WTC11 (cell line): ENCODE data around the gene ST6GALNAC3. TPM values are rescaled to one million over a fixed set of nuclear protein-coding genes. Genes with fewer than 3 reads are reported as not detected.

Source experiments
- ATAC-seq: fragments of 200-7000 bp; cut with Tn5 transposase; 2 replicates; pipeline ENCODE4 v1.10.0; 2021; ENCODE audit warnings: mild to moderate bottlenecking, moderate library complexity
- CTCF ChIA-PET: fragments of 300-600 bp; sonication (Branson Sonifier 250); formaldehyde crosslinking; loops from one replicate; lab custom pipeline; 2021; ENCODE audit warnings: antibody characterized with exemption; lab: Charles Lee
- POLR2A ChIA-PET: fragments of 350-600 bp; sonication (Branson Sonifier 250); formaldehyde crosslinking; loops from one replicate; lab custom pipeline; 2021; ENCODE audit warnings: antibody characterized with exemption; lab: Charles Lee
- DNase-seq: peaks from one replicate; pipeline ENCODE4 v3.0.0; 2021; ENCODE audit warnings: low spot score
- H3K27ac Mint-ChIP-seq: 2 replicates; pipeline ENCODE4 v1.8.0; 2021; ENCODE audit warnings: mixed read lengths
- H3K27me3 Mint-ChIP-seq: 2 replicates; pipeline ENCODE4 v1.8.0; 2021; ENCODE audit warnings: low read depth, mild to moderate bottlenecking, moderate library complexity, mixed read lengths
- H3K36me3 Mint-ChIP-seq: 2 replicates; pipeline ENCODE4 v1.8.0; 2021; ENCODE audit warnings: mixed read lengths
- H3K4me1 Mint-ChIP-seq: 2 replicates; pipeline ENCODE4 v1.8.0; 2022; ENCODE audit warnings: mixed read lengths
- H3K4me3 Mint-ChIP-seq: 2 replicates; pipeline ENCODE4 v1.8.0; 2021; ENCODE audit warnings: mild to moderate bottlenecking, moderate library complexity, mixed read lengths
- H3K9me3 Mint-ChIP-seq: 2 replicates; pipeline ENCODE4 v1.8.0; 2021; ENCODE audit warnings: mixed read lengths
- ATF1 ChIP-seq: sonication (generic); formaldehyde crosslinking; IDR thresholded peaks from 2 replicates; pipeline ENCODE4 v1.8.1; 2023; ENCODE audit warnings: mild to moderate bottlenecking, moderate library complexity, missing genetic modification reagents
- ATF2 ChIP-seq: sonication (generic); formaldehyde crosslinking; IDR thresholded peaks from 2 replicates; pipeline ENCODE4 v1.8.1; 2022; ENCODE audit warnings: low read depth, missing genetic modification reagents, borderline replicate concordance
- E2F5 ChIP-seq: sonication (generic); formaldehyde crosslinking; IDR thresholded peaks from 2 replicates; pipeline ENCODE4 v1.8.1; 2022; ENCODE audit warnings: mild to moderate bottlenecking, moderate library complexity, missing genetic modification reagents
- EMX1 ChIP-seq: fragments of 250-450 bp; sonication (Bioruptor Pico); IDR thresholded peaks from 2 replicates; pipeline ENCODE4 v1.8.0; 2021; ENCODE audit warnings: mild to moderate bottlenecking
- JUN ChIP-seq: sonication (generic); formaldehyde crosslinking; IDR thresholded peaks from 2 replicates; pipeline ENCODE4 v1.8.0; 2023; ENCODE audit warnings: mild to moderate bottlenecking, missing genetic modification reagents
- MLX ChIP-seq: sonication (generic); formaldehyde crosslinking; IDR thresholded peaks from 2 replicates; pipeline ENCODE4 v1.8.1; 2023; ENCODE audit warnings: mild to moderate bottlenecking, missing genetic modification reagents, moderate library complexity
- MYBL2 ChIP-seq: sonication (generic); formaldehyde crosslinking; IDR thresholded peaks from 2 replicates; pipeline ENCODE4 v1.8.1; 2023; ENCODE audit warnings: mild to moderate bottlenecking, moderate library complexity, missing genetic modification reagents
- NR2C2 ChIP-seq: sonication (generic); formaldehyde crosslinking; IDR thresholded peaks from 2 replicates; pipeline ENCODE4 v1.8.0; 2022; ENCODE audit warnings: mild to moderate bottlenecking, missing genetic modification reagents
- PRRX2 ChIP-seq: fragments of 250-450 bp; sonication (Bioruptor Pico); IDR thresholded peaks from 2 replicates; pipeline ENCODE4 v1.8.0; 2021; ENCODE audit warnings: mild to moderate bottlenecking
- SP1 ChIP-seq: sonication (generic); formaldehyde crosslinking; conservative IDR thresholded peaks from 2 replicates; pipeline ENCODE4 v1.8.1; 2022; ENCODE audit warnings: missing genetic modification reagents
- STAT6 ChIP-seq: sonication (generic); formaldehyde crosslinking; conservative IDR thresholded peaks from 2 replicates; pipeline ENCODE4 v1.8.1; 2023; ENCODE audit warnings: mild to moderate bottlenecking, low read depth, missing genetic modification reagents, moderate library complexity
- USF2 ChIP-seq: sonication (generic); formaldehyde crosslinking; IDR thresholded peaks from 2 replicates; pipeline ENCODE4 v1.8.1; 2023; ENCODE audit warnings: mild to moderate bottlenecking, missing genetic modification reagents, moderate library complexity
- ZBTB21 ChIP-seq: sonication (generic); formaldehyde crosslinking; IDR thresholded peaks from 2 replicates; pipeline ENCODE4 v1.8.1; 2023; ENCODE audit warnings: mild to moderate bottlenecking, missing genetic modification reagents, borderline replicate concordance
- ZNF281 ChIP-seq: sonication (generic); formaldehyde crosslinking; IDR thresholded peaks from 2 replicates; pipeline ENCODE4 v1.8.0; 2023; ENCODE audit warnings: mild to moderate bottlenecking, missing genetic modification reagents
- ZNF423 ChIP-seq: fragments of 250-450 bp; sonication (Bioruptor Pico); IDR thresholded peaks from 2 replicates; pipeline ENCODE4 v2.1.2; 2022; ENCODE audit warnings: mild to moderate bottlenecking, moderate library complexity
- total RNA-seq: library from RNA; stranded (reverse); gene quantifications from 3 replicates; pipeline ENCODE4 v1.2.3, GENCODE V29; 2021
- TF ChIP-seq, protein P1 (sequence below): fragments of 250-450 bp; sonication (Bioruptor Pico); IDR thresholded peaks from 2 replicates; pipeline ENCODE4 v1.9.0; 2021; ENCODE audit warnings: mild to moderate bottlenecking, borderline replicate concordance
- TF ChIP-seq, protein P2 (sequence below): fragments of 250-450 bp; sonication (Bioruptor Pico); IDR thresholded peaks from 2 replicates; pipeline ENCODE4 v1.9.0; 2021; ENCODE audit warnings: mild to moderate bottlenecking

ST6GALNAC3 gene
- total RNA-seq, 1 experiment from 2014 or later, result 11.9 TPM

GRCh38 chr1:76635784-76636183 lies 561.2 kb downstream of the ST6GALNAC3 start (continued):
- TF ChIP-seq E2F5 (CRISPR knock-in tag) (no peak), JUN (CRISPR knock-in tag) (no peak)

DNA sequence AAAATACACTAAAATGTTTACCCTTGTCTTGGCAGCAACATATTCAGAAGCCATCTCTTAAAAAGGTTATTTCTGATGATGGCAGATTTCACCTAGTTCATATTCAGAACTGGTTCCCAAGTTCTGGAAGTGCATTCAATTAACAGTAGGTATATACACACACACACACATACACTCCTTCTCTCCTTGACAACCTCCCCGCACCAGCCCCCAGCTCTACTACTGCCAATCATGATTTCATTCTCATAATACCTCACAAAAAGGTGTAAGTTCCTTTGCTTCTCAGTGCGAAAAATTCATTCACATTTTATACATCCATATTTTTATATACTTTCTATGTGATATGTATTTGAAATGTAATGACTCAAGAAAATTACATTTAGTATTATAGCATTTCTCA lies 564.6 kb downstream of the ST6GALNAC3 start:
- no peaks in the 10 kb centered on the region for H3K36me3 Mint-ChIP-seq
- peaks cover 10% of the 10 kb centered on the region for H3K9me3 Mint-ChIP-seq
- no peaks in the 10 kb centered on the region for H3K4me1 Mint-ChIP-seq
- H3K27ac Mint-ChIP-seq, result no peak overlapping the region
- ChIA-PET POLR2A (no interaction called here), CTCF (no interaction called here)
- TF ChIP-seq ZNF423 (CRISPR knock-in tag), result no peak
- TF ChIP-seq ATF1 (CRISPR knock-in tag), result no peak
- no peak for TF ChIP-seq EMX1 (CRISPR knock-in tag)
- TF ChIP-seq, protein P1, sequence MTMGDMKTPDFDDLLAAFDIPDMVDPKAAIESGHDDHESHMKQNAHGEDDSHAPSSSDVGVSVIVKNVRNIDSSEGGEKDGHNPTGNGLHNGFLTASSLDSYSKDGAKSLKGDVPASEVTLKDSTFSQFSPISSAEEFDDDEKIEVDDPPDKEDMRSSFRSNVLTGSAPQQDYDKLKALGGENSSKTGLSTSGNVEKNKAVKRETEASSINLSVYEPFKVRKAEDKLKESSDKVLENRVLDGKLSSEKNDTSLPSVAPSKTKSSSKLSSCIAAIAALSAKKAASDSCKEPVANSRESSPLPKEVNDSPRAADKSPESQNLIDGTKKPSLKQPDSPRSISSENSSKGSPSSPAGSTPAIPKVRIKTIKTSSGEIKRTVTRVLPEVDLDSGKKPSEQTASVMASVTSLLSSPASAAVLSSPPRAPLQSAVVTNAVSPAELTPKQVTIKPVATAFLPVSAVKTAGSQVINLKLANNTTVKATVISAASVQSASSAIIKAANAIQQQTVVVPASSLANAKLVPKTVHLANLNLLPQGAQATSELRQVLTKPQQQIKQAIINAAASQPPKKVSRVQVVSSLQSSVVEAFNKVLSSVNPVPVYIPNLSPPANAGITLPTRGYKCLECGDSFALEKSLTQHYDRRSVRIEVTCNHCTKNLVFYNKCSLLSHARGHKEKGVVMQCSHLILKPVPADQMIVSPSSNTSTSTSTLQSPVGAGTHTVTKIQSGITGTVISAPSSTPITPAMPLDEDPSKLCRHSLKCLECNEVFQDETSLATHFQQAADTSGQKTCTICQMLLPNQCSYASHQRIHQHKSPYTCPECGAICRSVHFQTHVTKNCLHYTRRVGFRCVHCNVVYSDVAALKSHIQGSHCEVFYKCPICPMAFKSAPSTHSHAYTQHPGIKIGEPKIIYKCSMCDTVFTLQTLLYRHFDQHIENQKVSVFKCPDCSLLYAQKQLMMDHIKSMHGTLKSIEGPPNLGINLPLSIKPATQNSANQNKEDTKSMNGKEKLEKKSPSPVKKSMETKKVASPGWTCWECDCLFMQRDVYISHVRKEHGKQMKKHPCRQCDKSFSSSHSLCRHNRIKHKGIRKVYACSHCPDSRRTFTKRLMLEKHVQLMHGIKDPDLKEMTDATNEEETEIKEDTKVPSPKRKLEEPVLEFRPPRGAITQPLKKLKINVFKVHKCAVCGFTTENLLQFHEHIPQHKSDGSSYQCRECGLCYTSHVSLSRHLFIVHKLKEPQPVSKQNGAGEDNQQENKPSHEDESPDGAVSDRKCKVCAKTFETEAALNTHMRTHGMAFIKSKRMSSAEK (CRISPR knock-in tag), result no peak
- TF ChIP-seq, protein P2, sequence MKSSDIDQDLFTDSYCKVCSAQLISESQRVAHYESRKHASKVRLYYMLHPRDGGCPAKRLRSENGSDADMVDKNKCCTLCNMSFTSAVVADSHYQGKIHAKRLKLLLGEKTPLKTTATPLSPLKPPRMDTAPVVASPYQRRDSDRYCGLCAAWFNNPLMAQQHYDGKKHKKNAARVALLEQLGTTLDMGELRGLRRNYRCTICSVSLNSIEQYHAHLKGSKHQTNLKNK (CRISPR knock-in tag), result no peak
- no peak for TF ChIP-seq ATF2 (CRISPR knock-in tag)
- TF ChIP-seq MLX (CRISPR knock-in tag), result no peak
- no peak for TF ChIP-seq PRRX2
- TF ChIP-seq SP1 (CRISPR knock-in tag), result no peak
- DNase-seq, result no peak
- no peak for ATAC-seq
- H3K27me3 Mint-ChIP-seq, result no peaks in the 10 kb centered on the region
- no peak overlapping the region for H3K4me3 Mint-ChIP-seq

- no peak for ATAC-seq
- CTCF ChIA-PET, result no interaction called here
- Mint-ChIP-seq H3K27ac (no peak overlapping the region), H3K27me3 (no peaks in the 10 kb centered on the region), H3K36me3 (no peaks in the 10 kb centered on the region), H3K4me1 (no peaks in the 10 kb centered on the region), H3K4me3 (no peak overlapping the region), H3K9me3 (peaks cover 16% of the 10 kb centered on the region)
- TF ChIP-seq STAT6, result no peak
- TF ChIP-seq MYBL2, result no peak
- no peak for TF ChIP-seq ZNF281 (CRISPR knock-in tag)
- TF ChIP-seq EMX1 (CRISPR knock-in tag), result no peak
- TF ChIP-seq USF2 (CRISPR knock-in tag), result no peak
- no peak for TF ChIP-seq ZBTB21 (CRISPR knock-in tag)
- no peak for TF ChIP-seq NR2C2 (CRISPR knock-in tag)
- no peak for DNase-seq
- POLR2A ChIA-PET, result no interaction called here
These were observed 565.5 kb downstream of the ST6GALNAC3 start for GRCh38 chr1:76640092-76640491.
